OCI-LY3 (cell line): Measurements from ENCODE around the gene CFAP97D2.

Experiments used
- H2AFZ ChIP-seq: fragments of 200-600, 300-600 bp; shearing (Covaris generic); 2 replicates; pipeline ENCODE4 v1.6.0; 2014; ENCODE audit warnings: antibody characterized with exemption, low read depth, low read length
- H3K27ac ChIP-seq: fragments of 200-600, 300-600 bp; sonication (generic); 2 replicates; pipeline ENCODE4 v1.5.1; 2014; ENCODE audit warnings: mild to moderate bottlenecking, low read length, moderate library complexity, mixed read lengths
- H3K27me3 ChIP-seq: fragments of 200-600, 300-600 bp; sonication (generic); 2 replicates; pipeline ENCODE4 v1.6.1; 2014; ENCODE audit warnings: low read depth, low read length, mixed read lengths
- H3K36me3 ChIP-seq: fragments of 200-600, 300-600 bp; sonication (generic); replicated peaks from 2 replicates; pipeline ENCODE3; 2014; ENCODE audit warnings: low read depth, low read length, mixed read lengths
- H3K4me1 ChIP-seq: fragments of 300-600, 200-600 bp; sonication (generic); 2 replicates; pipeline ENCODE4 v1.6.1; 2014; ENCODE audit warnings: low read length, mixed read lengths
- H3K4me2 ChIP-seq: fragments of 200-600, 300-600 bp; sonication (generic); 2 replicates; pipeline ENCODE4 v1.6.1; 2014; ENCODE audit warnings: low read length, mixed read lengths
- H3K4me3 ChIP-seq: fragments of 300-600, 200-600 bp; sonication (generic); 2 replicates; pipeline ENCODE4 v1.5.1; 2014; ENCODE audit warnings: antibody characterized with exemption, mild to moderate bottlenecking, low read length, moderate library complexity
- H3K79me2 ChIP-seq: fragments of 300-600, 200-600 bp; shearing (Covaris generic); 2 replicates; pipeline ENCODE4 v1.6.1; 2014; ENCODE audit warnings: mild to moderate bottlenecking, low read length, mixed read lengths
- H3K9ac ChIP-seq: fragments of 300-600, 200-600 bp; shearing (Covaris generic); 2 replicates; pipeline ENCODE4 v1.6.0; 2014; ENCODE audit warnings: mild to moderate bottlenecking, low read length, moderate library complexity
- H3K9me3 ChIP-seq: fragments of 200-600, 300-600 bp; shearing (Covaris generic); 2 replicates; pipeline ENCODE4 v1.6.1; 2014; ENCODE audit warnings: low read length, mixed read lengths; ENCODE audit not compliant: insufficient read depth
- H4K20me1 ChIP-seq: fragments of 200-600, 300-600 bp; sonication (generic); 2 replicates; pipeline ENCODE4 v1.6.1; 2016; ENCODE audit warnings: low read length, mixed read lengths; ENCODE audit not compliant: insufficient read depth
- EZH2phosphoT487 ChIP-seq: fragments of 200-600 bp; shearing (Covaris generic); IDR thresholded peaks from 2 replicates; pipeline ENCODE4 v1.6.1; 2018; ENCODE audit warnings: antibody characterized with exemption, mixed run types, low read depth
- TF ChIP-seq, protein P1 (sequence below): fragments of 200-600, 300-600 bp; sonication (generic); IDR thresholded peaks from 2 replicates; pipeline ENCODE4 v1.5.1; 2014; ENCODE audit warnings: antibody characterized with exemption, low read length, low read depth

CFAP97D2 gene

DNA sequence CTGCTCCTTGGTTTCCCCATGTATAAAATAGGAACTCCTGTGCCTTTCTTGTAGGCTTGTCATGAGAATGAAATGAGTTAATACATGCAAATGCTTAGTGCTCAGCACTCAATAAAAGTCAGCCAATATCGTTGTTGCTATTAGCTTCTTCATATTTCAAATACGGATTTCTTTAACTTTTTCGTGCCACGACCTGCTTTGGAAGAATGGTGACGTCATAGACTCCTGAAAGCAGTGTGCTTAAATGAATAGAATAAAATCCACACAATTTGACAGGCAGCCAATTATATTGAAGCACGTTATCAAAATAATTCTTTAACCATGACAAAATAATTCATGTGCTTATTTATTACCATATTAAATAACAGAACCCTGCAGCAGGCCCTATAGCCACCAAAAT is 29.1 kb downstream of the CFAP97D2 start:
- Histone ChIP-seq H3K4me3 (no peak overlapping the region), H3K79me2 (no peaks in the 10 kb centered on the region), H3K9me3 (0 out of 2 replicates have a peak, but pooled peaks cover 4% of the 10 kb centered on the region), H3K27me3 (peaks cover 34% of the 10 kb centered on the region), H2AFZ (no peak overlapping the region), H3K4me1 (no peaks in the 10 kb centered on the region), H4K20me1 (no peaks in the 10 kb centered on the region), H3K4me2 (no peak overlapping the region), H3K36me3 (no peaks in the 10 kb centered on the region), H3K9ac (no peak overlapping the region), H3K27ac (no peak overlapping the region)
- TF ChIP-seq, protein P1, sequence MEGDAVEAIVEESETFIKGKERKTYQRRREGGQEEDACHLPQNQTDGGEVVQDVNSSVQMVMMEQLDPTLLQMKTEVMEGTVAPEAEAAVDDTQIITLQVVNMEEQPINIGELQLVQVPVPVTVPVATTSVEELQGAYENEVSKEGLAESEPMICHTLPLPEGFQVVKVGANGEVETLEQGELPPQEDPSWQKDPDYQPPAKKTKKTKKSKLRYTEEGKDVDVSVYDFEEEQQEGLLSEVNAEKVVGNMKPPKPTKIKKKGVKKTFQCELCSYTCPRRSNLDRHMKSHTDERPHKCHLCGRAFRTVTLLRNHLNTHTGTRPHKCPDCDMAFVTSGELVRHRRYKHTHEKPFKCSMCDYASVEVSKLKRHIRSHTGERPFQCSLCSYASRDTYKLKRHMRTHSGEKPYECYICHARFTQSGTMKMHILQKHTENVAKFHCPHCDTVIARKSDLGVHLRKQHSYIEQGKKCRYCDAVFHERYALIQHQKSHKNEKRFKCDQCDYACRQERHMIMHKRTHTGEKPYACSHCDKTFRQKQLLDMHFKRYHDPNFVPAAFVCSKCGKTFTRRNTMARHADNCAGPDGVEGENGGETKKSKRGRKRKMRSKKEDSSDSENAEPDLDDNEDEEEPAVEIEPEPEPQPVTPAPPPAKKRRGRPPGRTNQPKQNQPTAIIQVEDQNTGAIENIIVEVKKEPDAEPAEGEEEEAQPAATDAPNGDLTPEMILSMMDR, result no peak
- TF ChIP-seq EZH2phosphoT487, result no peak

DNA sequence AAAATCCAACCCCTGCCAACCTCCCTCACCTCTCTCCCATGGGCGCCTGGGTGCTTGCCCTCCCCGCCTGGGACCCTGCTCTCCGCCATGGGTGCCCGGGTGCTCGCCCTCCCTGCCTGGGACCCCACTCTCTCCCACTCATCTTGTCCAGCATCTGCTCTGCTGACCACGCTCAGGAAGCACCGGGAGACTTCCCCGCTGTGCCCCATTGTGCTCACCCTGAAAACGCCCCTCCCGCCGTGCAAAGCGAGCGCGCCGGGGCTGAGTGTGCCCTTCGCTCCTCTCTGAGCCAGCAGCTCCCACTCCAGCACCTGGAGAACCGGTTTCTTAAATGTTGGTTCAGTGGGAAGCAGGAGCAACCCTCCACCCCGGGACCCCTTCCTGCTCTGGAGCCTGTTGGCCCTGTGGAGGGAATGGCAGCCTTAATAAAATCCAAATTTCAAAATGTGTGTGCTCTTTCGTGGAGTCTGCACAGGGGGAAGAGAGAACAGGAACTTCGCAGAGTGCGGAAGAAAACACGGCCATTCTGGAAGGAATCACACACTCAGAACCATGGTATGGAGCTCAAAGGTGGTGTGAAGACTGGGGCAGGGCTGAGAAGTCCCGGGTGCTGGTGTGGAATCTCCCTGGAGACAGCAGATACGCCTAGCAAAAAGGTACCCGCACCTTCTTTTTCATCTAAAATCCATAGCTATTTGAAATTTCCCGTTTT is 32.5 kb downstream of the CFAP97D2 start:
- Histone ChIP-seq H3K36me3 (no peaks in the 10 kb centered on the region), H3K9me3 (0 out of 2 replicates have a peak, but pooled peaks cover 4% of the 10 kb centered on the region), H3K4me2 (no peak overlapping the region), H3K4me1 (no peaks in the 10 kb centered on the region), H3K27ac (no peak overlapping the region), H2AFZ (no peak overlapping the region), H4K20me1 (no peaks in the 10 kb centered on the region), H3K27me3 (peaks cover 44% of the 10 kb centered on the region; the same call in 1 of the 2 replicates), H3K9ac (no peak overlapping the region), H3K4me3 (no peak overlapping the region), H3K79me2 (no peaks in the 10 kb centered on the region)
- TF ChIP-seq, protein P1, result no peak
- no peak for TF ChIP-seq EZH2phosphoT487

DNA sequence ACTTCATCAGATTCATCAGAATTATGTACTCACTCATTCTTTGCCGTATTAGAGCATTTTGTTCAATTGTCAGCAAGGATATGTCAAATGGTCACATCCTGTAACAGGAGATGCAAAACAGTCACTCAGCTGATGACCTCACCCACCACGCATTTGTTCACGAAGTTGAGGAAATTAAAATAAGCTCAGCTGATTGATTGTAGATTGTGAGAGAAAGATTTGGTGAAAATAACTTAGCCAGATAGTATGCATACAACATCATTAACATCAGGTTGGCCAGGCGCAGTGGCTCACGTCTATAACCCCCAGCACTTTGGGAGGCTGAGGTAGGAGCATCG is 33.1 kb downstream of the CFAP97D2 start:
- H3K27me3 ChIP-seq, result peaks cover 44% of the 10 kb centered on the region; the same call in 1 of the 2 replicates
- no peak overlapping the region for H3K9ac ChIP-seq
- no peaks in the 10 kb centered on the region for H3K36me3 ChIP-seq
- H3K4me2 ChIP-seq, result no peak overlapping the region
- TF ChIP-seq, protein P1, result no peak
- TF ChIP-seq EZH2phosphoT487, result no peak
- no peak overlapping the region for H2AFZ ChIP-seq
- 0 out of 2 replicates have a peak, but pooled peaks cover 4% of the 10 kb centered on the region for H3K9me3 ChIP-seq
- no peak overlapping the region for H3K27ac ChIP-seq
- no peak overlapping the region for H3K4me3 ChIP-seq
- no peaks in the 10 kb centered on the region for H3K4me1 ChIP-seq
- no peaks in the 10 kb centered on the region for H3K79me2 ChIP-seq
- H4K20me1 ChIP-seq, result no peaks in the 10 kb centered on the region

DNA sequence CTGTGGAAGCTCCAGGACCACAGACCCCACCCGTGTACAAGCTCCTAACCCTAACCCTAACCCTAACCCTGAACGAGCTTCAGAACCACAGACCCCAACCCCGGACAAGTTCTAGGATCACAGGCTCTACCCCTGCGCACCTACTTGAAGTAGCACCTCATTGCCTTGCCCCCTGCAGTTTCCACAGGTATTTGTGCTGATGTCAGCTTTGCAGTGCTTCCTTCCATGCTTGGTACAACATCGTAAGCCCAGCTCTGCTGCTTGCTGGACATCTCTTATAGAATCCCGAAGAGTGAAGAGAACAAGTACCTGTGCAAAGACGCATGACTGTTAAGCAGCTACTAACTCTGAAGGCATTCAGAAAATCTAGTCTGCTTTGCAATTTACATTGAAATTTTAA is 34.9 kb downstream of the CFAP97D2 start:
- no peaks in the 10 kb centered on the region for H3K36me3 ChIP-seq
- no peak overlapping the region for H3K4me3 ChIP-seq
- no peaks in the 10 kb centered on the region for H3K4me1 ChIP-seq
- no peaks in the 10 kb centered on the region for H3K79me2 ChIP-seq
- no peak overlapping the region for H2AFZ ChIP-seq
- H3K9me3 ChIP-seq, result no peaks in the 10 kb centered on the region
- no peak overlapping the region for H3K9ac ChIP-seq
- H3K4me2 ChIP-seq, result no peak overlapping the region
- H4K20me1 ChIP-seq, result no peaks in the 10 kb centered on the region
- no peak for TF ChIP-seq EZH2phosphoT487
- TF ChIP-seq, protein P1, result no peak
- H3K27ac ChIP-seq, result no peak overlapping the region
- peaks cover 31% of the 10 kb centered on the region; the same call in 1 of the 2 replicates for H3K27me3 ChIP-seq
